ENCODE data around the gene RCN2. TPM values are rescaled to one million over a fixed set of nuclear protein-coding genes. Genes with fewer than 3 reads are reported as not detected.
A peak's percentile ranks its signal among the peaks of the same experiment; 100 is the strongest.

The RCN2 gene
- total and polyA plus RNA-seq, 2 of the 13 experiments (the other 11 are each of a cell fraction or from before 2014, with no cell fraction given), result 84.4 to 89.0 TPM

- TF ChIP-seq STAG1 (CRISPR knock-in tag; IDR thresholded peaks at IDR 0.05), result peak; percentile 16; the same call in 1 of the 2 replicates
- no peak; the same call in none of the 2 replicates for TF ChIP-seq GATAD2A (CRISPR knock-in tag; IDR thresholded peaks at IDR 0.05)
- 0 out of 2 replicates have a peak, but pooled peaks have one; percentile 20 for TF ChIP-seq FOXA3 (CRISPR knock-in tag; IDR thresholded peaks at IDR 0.05)
- no peak for TF ChIP-seq NFIC (IDR thresholded peaks at IDR 0.05; ENCODE audit: low read length)
- 0 out of 2 replicates have a peak, but pooled peaks have one; percentile 37 for TF ChIP-seq CEBPG (CRISPR knock-in tag; IDR thresholded peaks at IDR 0.05)
- TF ChIP-seq SMC3 (IDR thresholded peaks at IDR 0.05; ENCODE audit: low read length), result no peak
- no peak for TF ChIP-seq ZNF17 (CRISPR knock-in tag; IDR thresholded peaks at IDR 0.05)
- TF ChIP-seq CENPX (CRISPR knock-in tag; IDR thresholded peaks at IDR 0.05), result no peak
- TF ChIP-seq RARA (CRISPR knock-in tag; IDR thresholded peaks at IDR 0.05), result no peak
- TF ChIP-seq NFE2L2 (IDR thresholded peaks at IDR 0.05; ENCODE audit: low read length), result no peak
- peak; percentile 91 for TF ChIP-seq BORCS8-MEF2B (CRISPR knock-in tag; IDR thresholded peaks at IDR 0.05)
- TF ChIP-seq PCBP1 (IDR thresholded peaks at IDR 0.05; ENCODE audit: borderline replicate concordance, low read depth, low read length), result 0 out of 2 replicates have a peak, but pooled peaks have one; percentile 53
- peak; percentile 96 for TF ChIP-seq ZMYM2 (CRISPR knock-in tag; IDR thresholded peaks at IDR 0.05)
- TF ChIP-seq SSRP1 (CRISPR knock-in tag; IDR thresholded peaks at IDR 0.05), result no peak
- TF ChIP-seq POGK (CRISPR knock-in tag; conservative IDR thresholded peaks at IDR 0.05), result peak; percentile 74; the same call in 1 of the 2 replicates
- TF ChIP-seq ZNF510 (CRISPR knock-in tag; IDR thresholded peaks at IDR 0.05; ENCODE audit: low read depth), result peak; percentile 99
- TF ChIP-seq RBM39 (IDR thresholded peaks at IDR 0.05; ENCODE audit: low read depth, low read length, poor library complexity, severe bottlenecking), result peak; percentile 69
- no peak; the same call in 1 of the 2 replicates for TF ChIP-seq ZNF460 (CRISPR knock-in tag; IDR thresholded peaks at IDR 0.05; ENCODE audit: borderline replicate concordance)
- no peak; the same call in 1 of the 2 replicates for TF ChIP-seq ZNF740 (CRISPR knock-in tag; IDR thresholded peaks at IDR 0.05)
- TF ChIP-seq JUND (CRISPR knock-in tag; IDR thresholded peaks at IDR 0.05), result no peak
- TF ChIP-seq CEBPZ (IDR thresholded peaks at IDR 0.05; ENCODE audit: low read length), result no peak
- peak; percentile 95 for TF ChIP-seq ZNF484 (CRISPR knock-in tag; IDR thresholded peaks at IDR 0.05; ENCODE audit: borderline replicate concordance, low read depth)
- peak; percentile 90 for TF ChIP-seq SATB2 (CRISPR knock-in tag; IDR thresholded peaks at IDR 0.05)
- TF ChIP-seq SNAI1 (CRISPR knock-in tag; IDR thresholded peaks at IDR 0.05; ENCODE audit: borderline replicate concordance), result peak; percentile 96; the same call in 1 of the 2 replicates
- peak; percentile 89 for TF ChIP-seq ZNF891 (CRISPR knock-in tag; IDR thresholded peaks at IDR 0.05)
- TF ChIP-seq LCORL (IDR thresholded peaks at IDR 0.05), result no peak
- TF ChIP-seq LCORL (CRISPR knock-in tag; IDR thresholded peaks at IDR 0.05), result peak; percentile 84
- TF ChIP-seq ZFP37 (CRISPR knock-in tag; IDR thresholded peaks at IDR 0.05; ENCODE audit: borderline replicate concordance), result peak; percentile 98
Observed at GRCh38 chr15:76905013-76905839, 26.3 kb upstream of the RCN2 start, which contains the start of gene SCAPER (continued).
